Suprapubic skin (tissue), 4 donors: ENCODE data around the gene SNX8. TPM values are rescaled to one million over a fixed set of nuclear protein-coding genes. Genes with fewer than 3 reads are reported as not detected.

ENCODE experiments used
- DNase-seq, 2 donors: peaks; one replicate each; pipeline ENCODE4 v3.0.0-alpha.2; 2019; ENCODE audit warnings: low spot score in 2 of 2
- H3K27ac ChIP-seq: fragments of 200-600 bp; sonication (generic); one replicate; pipeline ENCODE4 v1.5.1; 2019
- H3K27me3 ChIP-seq: fragments of 200-600 bp; sonication (generic); one replicate; pipeline ENCODE4 v1.5.1; 2019
- H3K36me3 ChIP-seq: fragments of 200-600 bp; sonication (generic); one replicate; pipeline ENCODE4 v1.5.1; 2019
- H3K4me1 ChIP-seq: fragments of 200-600 bp; sonication (generic); one replicate; pipeline ENCODE4 v1.5.1; 2019
- H3K4me3 ChIP-seq: fragments of 200-600 bp; sonication (generic); one replicate; pipeline ENCODE4 v1.5.1; 2019; ENCODE audit warnings: mild to moderate bottlenecking
- H3K9me3 ChIP-seq: fragments of 200-600 bp; sonication (generic); one replicate; pipeline ENCODE4 v1.5.1; 2019
- CTCF ChIP-seq, 2 donors: fragments of 200-600 bp in 1 of 2; fragments of 450-650 bp in 1 of 2; sonication (generic) in 1 of 2; IDR thresholded peaks; one replicate each; pipeline ENCODE4 v1.5.1; 2016 to 2019; ENCODE audit warnings: antibody characterized with exemption in 2 of 2, mild to moderate bottlenecking in 1 of 2, moderate library complexity in 1 of 2
- EP300 ChIP-seq: sonication (generic); formaldehyde crosslinking; IDR thresholded peaks from one replicate; pipeline ENCODE4 v1.6.1; 2017; ENCODE audit warnings: antibody characterized with exemption
- POLR2A ChIP-seq, 2 donors: fragments of 450-650 bp; IDR thresholded peaks; one replicate each; pipeline ENCODE4 v1.6.1; 2017; ENCODE audit warnings: antibody characterized with exemption in 2 of 2, mild to moderate bottlenecking in 2 of 2, moderate library complexity in 2 of 2
- POLR2AphosphoS5 ChIP-seq, 3 donors: sonication (generic); formaldehyde crosslinking; IDR thresholded peaks; one replicate each; pipeline ENCODE4 v1.6.1; 2017; ENCODE audit warnings: antibody characterized with exemption in 3 of 3
- WGBS: methylation state at CpG from one replicate; pipeline ENCODE4 v1.1.5; 2018; 5-methylcytosine and 5-hydroxymethylcytosine counted together
- total RNA-seq, 4 donors: library from RNA; depleted of rRNA; stranded (reverse); fragments of >200 nt; gene quantifications; one replicate each; pipeline ENCODE4 v1.1.0, GENCODE V29; 2016

Gene SNX8
- total RNA-seq, 4 donors from 2014 or later: 13.7 to 35.1 (median 19.3) TPM

GRCh38 chr7:2212906-2213305 lies 101.3 kb downstream of the SNX8 start:
- TF ChIP-seq POLR2A (IDR thresholded peaks at IDR 0.05) (no peak), CTCF (IDR thresholded peaks at IDR 0.05) (no peak), POLR2AphosphoS5 (IDR thresholded peaks at IDR 0.05) (no peak), EP300 (no peak)
- Histone ChIP-seq H3K27ac (no peak overlapping the region), H3K27me3 (no peaks in the 10 kb centered on the region), H3K4me3 (no peak overlapping the region), H3K9me3 (no peaks in the 10 kb centered on the region), H3K4me1 (no peaks in the 10 kb centered on the region), H3K36me3 (peaks cover 79% of the 10 kb centered on the region)
- WGBS: 97% methylated on average over 10 of the region's 10 CpGs
- DNase-seq: no peak

DNA sequence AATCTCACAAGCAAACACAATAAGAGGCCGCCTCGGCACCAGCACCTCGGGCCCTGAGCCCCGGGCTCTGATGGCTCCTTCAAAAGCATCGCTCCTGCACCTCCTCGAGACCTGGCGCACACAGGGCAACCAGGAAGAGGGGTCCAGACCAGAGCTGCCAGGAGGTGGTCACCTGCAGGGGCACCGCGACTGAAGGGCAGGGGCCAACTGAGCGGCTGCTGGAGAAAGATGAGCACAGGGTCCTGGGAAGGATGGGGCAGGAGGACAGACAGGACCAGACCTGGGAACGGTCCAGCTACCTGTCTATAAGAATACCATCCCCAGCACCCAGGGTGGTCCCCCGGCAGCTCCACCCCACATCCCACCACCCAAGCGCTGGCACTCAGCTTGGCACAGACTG lies 102.3 kb downstream of the SNX8 start:
- no peaks in the 10 kb centered on the region for H3K4me1 ChIP-seq
- no peak overlapping the region for H3K4me3 ChIP-seq
- 95% methylated on average over 9 of the region's 13 CpGs for WGBS
- DNase-seq: no peak
- no peaks in the 10 kb centered on the region for H3K27me3 ChIP-seq
- TF ChIP-seq POLR2A (IDR thresholded peaks at IDR 0.05) (no peak), EP300 (no peak), POLR2AphosphoS5 (IDR thresholded peaks at IDR 0.05) (no peak), CTCF (IDR thresholded peaks at IDR 0.05) (no peak)
- H3K27ac ChIP-seq: no peak overlapping the region
- no peaks in the 10 kb centered on the region for H3K9me3 ChIP-seq
- peaks cover 79% of the 10 kb centered on the region for H3K36me3 ChIP-seq

DNA sequence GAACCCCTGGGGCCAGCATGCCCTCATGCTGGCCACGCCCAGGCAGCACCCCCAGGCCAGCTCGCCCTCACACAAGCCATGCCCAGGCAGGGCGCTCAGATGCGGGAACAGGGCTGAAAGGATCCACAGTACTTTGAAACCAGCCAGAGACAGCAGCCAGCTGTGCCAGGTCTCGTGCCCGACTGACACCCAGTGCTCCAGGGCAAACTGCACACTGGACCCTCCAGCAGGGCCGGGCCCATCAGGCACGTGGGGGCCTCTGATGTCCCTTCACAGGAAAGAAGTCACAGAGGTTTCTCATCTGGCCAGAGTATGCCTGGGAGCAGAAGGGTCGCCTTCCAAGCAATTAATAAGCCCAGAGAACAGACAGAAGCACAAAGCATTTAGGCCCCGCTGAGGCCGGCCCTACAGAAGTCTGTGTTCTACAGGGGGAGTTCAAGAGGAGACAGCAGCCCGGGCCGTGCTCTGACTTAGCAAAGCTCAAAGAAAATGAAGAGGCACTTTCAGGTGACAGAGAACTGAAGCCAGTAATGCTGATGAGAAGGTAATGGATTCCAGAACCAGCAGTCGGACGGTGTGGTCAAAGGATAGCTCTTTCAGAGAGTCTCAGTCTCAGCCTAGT lies 102.9 kb downstream of the SNX8 start:
- DNase-seq: no peak
- no peaks in the 10 kb centered on the region for H3K9me3 ChIP-seq
- 79% methylated on average over 7 of the region's 15 CpGs for WGBS
- TF ChIP-seq POLR2AphosphoS5 (IDR thresholded peaks at IDR 0.05): no peak
- TF ChIP-seq POLR2A (IDR thresholded peaks at IDR 0.05): no peak
- TF ChIP-seq EP300: no peak
- no peak for TF ChIP-seq CTCF (IDR thresholded peaks at IDR 0.05)
- no peak overlapping the region for H3K27ac ChIP-seq
- peaks cover 73% of the 10 kb centered on the region for H3K36me3 ChIP-seq
- H3K27me3 ChIP-seq: no peaks in the 10 kb centered on the region
- no peaks in the 10 kb centered on the region for H3K4me1 ChIP-seq
- no peak overlapping the region for H3K4me3 ChIP-seq

DNA sequence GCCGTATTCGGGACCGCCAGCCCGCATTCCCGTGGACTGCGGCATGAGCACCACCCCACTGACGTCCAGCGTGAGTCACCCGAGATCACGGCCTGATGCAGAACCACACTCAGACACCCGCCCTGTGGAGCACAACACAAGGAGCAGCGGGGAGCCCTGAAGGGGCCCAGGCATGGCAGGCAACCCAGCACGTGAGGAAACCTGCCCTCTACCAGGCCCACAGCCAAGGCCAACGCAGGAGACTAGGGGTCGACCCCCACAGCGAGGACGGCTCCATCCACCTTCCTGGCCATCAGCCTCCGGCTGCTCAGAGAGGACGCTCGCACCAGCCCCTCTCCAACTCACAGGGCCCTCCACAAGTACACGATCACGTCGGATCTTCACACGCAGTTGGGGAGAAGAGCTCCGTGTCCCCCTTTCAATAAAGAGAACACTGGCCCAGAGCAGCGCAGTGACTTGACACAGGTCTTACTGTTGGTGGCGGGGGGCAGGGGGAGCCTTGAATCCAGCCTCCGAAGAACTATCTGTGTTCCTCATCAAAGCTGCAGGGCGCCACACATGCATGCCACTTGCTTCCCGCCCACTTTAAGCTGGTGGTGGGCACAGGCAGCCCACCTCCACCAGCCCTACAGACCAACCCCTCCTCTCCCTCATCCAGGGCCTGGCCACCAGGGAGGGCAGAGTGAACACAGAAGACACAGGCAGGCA lies 103.5 kb downstream of the SNX8 start:
- Histone ChIP-seq H3K27ac (no peak overlapping the region), H3K9me3 (no peaks in the 10 kb centered on the region), H3K36me3 (peaks cover 67% of the 10 kb centered on the region), H3K4me3 (no peak overlapping the region), H3K27me3 (no peaks in the 10 kb centered on the region), H3K4me1 (no peaks in the 10 kb centered on the region)
- peak in 1 of 2 donors; percentile 48 for DNase-seq
- 88% methylated on average over 18 of the region's 30 CpGs for WGBS
- TF ChIP-seq POLR2A (IDR thresholded peaks at IDR 0.05): no peak
- TF ChIP-seq EP300: no peak
- TF ChIP-seq CTCF (IDR thresholded peaks at IDR 0.05): no peak
- TF ChIP-seq POLR2AphosphoS5 (IDR thresholded peaks at IDR 0.05): no peak

GRCh38 chr7:2209961-2210323 lies 104.3 kb downstream of the SNX8 start:
- Histone ChIP-seq H3K4me3 (no peak overlapping the region), H3K4me1 (no peaks in the 10 kb centered on the region), H3K27me3 (no peaks in the 10 kb centered on the region), H3K9me3 (no peaks in the 10 kb centered on the region), H3K36me3 (peaks cover 59% of the 10 kb centered on the region), H3K27ac (no peak overlapping the region)
- no peak for DNase-seq
- WGBS: 87% methylated on average over 7 of the region's 8 CpGs
- TF ChIP-seq EP300: no peak
- TF ChIP-seq CTCF (IDR thresholded peaks at IDR 0.05): no peak
- no peak for TF ChIP-seq POLR2A (IDR thresholded peaks at IDR 0.05)
- TF ChIP-seq POLR2AphosphoS5 (IDR thresholded peaks at IDR 0.05): no peak
